ENCODE measurements around the gene TMEM69.

DNA sequence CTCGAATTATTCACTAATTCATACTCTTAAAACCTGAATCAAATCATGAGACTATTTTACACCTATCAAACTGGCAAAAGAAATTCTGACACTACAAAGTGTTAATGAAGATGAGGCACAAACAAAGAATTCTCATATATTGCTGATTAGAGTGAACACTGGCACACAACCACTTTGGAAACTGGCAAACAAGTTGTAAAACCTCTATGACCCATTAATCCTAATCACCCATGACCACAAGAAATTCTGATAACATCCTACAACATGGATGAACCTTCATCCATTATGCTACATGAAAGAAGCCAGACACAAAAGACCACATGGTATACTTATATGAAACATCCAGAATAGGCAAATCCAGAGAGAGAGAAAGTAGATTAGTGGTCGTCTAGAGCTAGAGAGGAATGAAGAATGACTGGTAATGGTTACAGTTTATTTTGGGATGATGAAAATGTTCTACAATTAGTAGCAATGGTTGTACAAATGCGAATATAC lies 10.2 kb upstream of the TMEM69 start:
- TF ChIP-seq, protein P1, sequence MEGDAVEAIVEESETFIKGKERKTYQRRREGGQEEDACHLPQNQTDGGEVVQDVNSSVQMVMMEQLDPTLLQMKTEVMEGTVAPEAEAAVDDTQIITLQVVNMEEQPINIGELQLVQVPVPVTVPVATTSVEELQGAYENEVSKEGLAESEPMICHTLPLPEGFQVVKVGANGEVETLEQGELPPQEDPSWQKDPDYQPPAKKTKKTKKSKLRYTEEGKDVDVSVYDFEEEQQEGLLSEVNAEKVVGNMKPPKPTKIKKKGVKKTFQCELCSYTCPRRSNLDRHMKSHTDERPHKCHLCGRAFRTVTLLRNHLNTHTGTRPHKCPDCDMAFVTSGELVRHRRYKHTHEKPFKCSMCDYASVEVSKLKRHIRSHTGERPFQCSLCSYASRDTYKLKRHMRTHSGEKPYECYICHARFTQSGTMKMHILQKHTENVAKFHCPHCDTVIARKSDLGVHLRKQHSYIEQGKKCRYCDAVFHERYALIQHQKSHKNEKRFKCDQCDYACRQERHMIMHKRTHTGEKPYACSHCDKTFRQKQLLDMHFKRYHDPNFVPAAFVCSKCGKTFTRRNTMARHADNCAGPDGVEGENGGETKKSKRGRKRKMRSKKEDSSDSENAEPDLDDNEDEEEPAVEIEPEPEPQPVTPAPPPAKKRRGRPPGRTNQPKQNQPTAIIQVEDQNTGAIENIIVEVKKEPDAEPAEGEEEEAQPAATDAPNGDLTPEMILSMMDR (IDR thresholded peaks at IDR 0.05; ENCODE audit: poor library complexity), result no peak
- TF ChIP-seq EZH2 (IDR thresholded peaks at IDR 0.05; ENCODE audit: borderline replicate concordance), result no peak

All from hepatocyte (in vitro differentiated cells).